Measurements from ENCODE around the gene PTCH1.

The PTCH1 gene

DNA sequence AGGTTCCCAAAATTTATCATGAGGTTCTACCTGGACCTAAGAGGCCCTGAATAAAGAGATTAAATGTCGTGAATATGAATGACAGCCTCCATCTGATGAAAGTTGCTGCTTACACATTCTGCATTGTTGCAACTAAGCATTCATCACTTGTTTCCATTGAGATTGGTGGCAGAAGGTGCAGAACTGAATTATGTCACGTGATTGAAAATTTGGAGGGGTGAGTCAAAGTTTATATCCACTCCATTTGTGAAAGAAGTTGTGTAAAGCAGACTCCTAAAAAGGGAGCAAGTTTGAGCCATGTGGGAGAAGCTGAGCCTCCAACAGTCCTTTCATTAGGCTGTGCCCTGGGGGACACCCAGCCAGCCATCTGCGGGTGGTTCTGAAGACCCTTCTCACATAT is 4.9 kb upstream of the PTCH1 start:
- Histone ChIP-seq H3K9me3 (ENCODE audit: insufficient read depth, low read length, severe bottlenecking) (no peaks in the 10 kb centered on the region), H3K27me3 (ENCODE audit: insufficient read depth, low read length, poor library complexity) (no peaks in the 10 kb centered on the region), H4K20me1 (ENCODE audit: insufficient read depth, low read length) (no peaks in the 10 kb centered on the region), H3K36me3 (ENCODE audit: insufficient read depth, low read length) (no peaks in the 10 kb centered on the region), H3K9ac (ENCODE audit: low read depth, low read length) (no peak overlapping the region), H3K4me1 (ENCODE audit: insufficient read depth, low read length) (no peaks in the 10 kb centered on the region), H3K4me3 (ENCODE audit: low read depth in 1 of 2, low read length in 2 of 2) (no peak overlapping the region), H3K27ac (ENCODE audit: low read length) (no peak overlapping the region), H3K79me2 (ENCODE audit: insufficient read depth, low read length) (no peaks in the 10 kb centered on the region), H3K4me2 (ENCODE audit: insufficient read depth, low read length) (no peak overlapping the region), H2AFZ (ENCODE audit: low read depth, low read length) (no peak overlapping the region)
- DNase-seq = no peak
- no peak for TF ChIP-seq EZH2 (IDR thresholded peaks at IDR 0.05; ENCODE audit: borderline replicate concordance, low read depth, low read length, severe bottlenecking)
- TF ChIP-seq CTCF (IDR thresholded peaks at IDR 0.05; ENCODE audit: borderline replicate concordance, extremely low read depth, low read length, poor library complexity, severe bottlenecking) = no peak
- ATAC-seq (ENCODE audit: insufficient read depth, low read depth) = no peak

GRCh38 chr9:95517559-95518425 is 1.0 kb upstream of the PTCH1 start:
- no peak for TF ChIP-seq CTCF (IDR thresholded peaks at IDR 0.05; ENCODE audit: borderline replicate concordance, extremely low read depth, low read length, poor library complexity, severe bottlenecking)
- no peak for TF ChIP-seq EZH2 (IDR thresholded peaks at IDR 0.05; ENCODE audit: borderline replicate concordance, low read depth, low read length, severe bottlenecking)
- H2AFZ ChIP-seq (ENCODE audit: low read depth, low read length) = no peak overlapping the region
- H3K27me3 ChIP-seq (ENCODE audit: insufficient read depth, low read length, poor library complexity) = peaks cover 3% of the 10 kb centered on the region
- H3K27ac ChIP-seq (ENCODE audit: low read length) = no peak overlapping the region
- H3K79me2 ChIP-seq (ENCODE audit: insufficient read depth, low read length) = no peaks in the 10 kb centered on the region
- no peak overlapping the region for H3K4me3 ChIP-seq (ENCODE audit: low read depth in 1 of 2, low read length in 2 of 2)
- H3K36me3 ChIP-seq (ENCODE audit: insufficient read depth, low read length) = no peaks in the 10 kb centered on the region
- H3K9ac ChIP-seq (ENCODE audit: low read depth, low read length) = no peak overlapping the region
- H4K20me1 ChIP-seq (ENCODE audit: insufficient read depth, low read length) = no peaks in the 10 kb centered on the region
- no peaks in the 10 kb centered on the region for H3K9me3 ChIP-seq (ENCODE audit: insufficient read depth, low read length, severe bottlenecking)
- no peaks in the 10 kb centered on the region for H3K4me1 ChIP-seq (ENCODE audit: insufficient read depth, low read length)
- ATAC-seq (ENCODE audit: insufficient read depth, low read depth) (no peak), DNase-seq (no peak)
- H3K4me2 ChIP-seq (ENCODE audit: insufficient read depth, low read length) = no peak overlapping the region

- Histone ChIP-seq H3K9ac (ENCODE audit: low read depth, low read length) (no peak overlapping the region), H3K36me3 (ENCODE audit: insufficient read depth, low read length) (no peaks in the 10 kb centered on the region), H3K4me2 (ENCODE audit: insufficient read depth, low read length) (no peak overlapping the region), H3K9me3 (ENCODE audit: insufficient read depth, low read length, severe bottlenecking) (no peaks in the 10 kb centered on the region), H3K79me2 (ENCODE audit: insufficient read depth, low read length) (no peaks in the 10 kb centered on the region), H3K27ac (ENCODE audit: low read length) (no peak overlapping the region), H3K27me3 (ENCODE audit: insufficient read depth, low read length, poor library complexity) (peaks cover 7% of the 10 kb centered on the region), H3K4me3 (ENCODE audit: low read depth in 1 of 2, low read length in 2 of 2) (no peak overlapping the region), H2AFZ (ENCODE audit: low read depth, low read length) (no peak overlapping the region), H3K4me1 (ENCODE audit: insufficient read depth, low read length) (peaks cover 3% of the 10 kb centered on the region), H4K20me1 (ENCODE audit: insufficient read depth, low read length) (no peaks in the 10 kb centered on the region)
- DNase-seq (no peak), ATAC-seq (ENCODE audit: insufficient read depth, low read depth) (no peak)
- TF ChIP-seq CTCF (IDR thresholded peaks at IDR 0.05; ENCODE audit: borderline replicate concordance, extremely low read depth, low read length, poor library complexity, severe bottlenecking) = no peak
- no peak for TF ChIP-seq EZH2 (IDR thresholded peaks at IDR 0.05; ENCODE audit: borderline replicate concordance, low read depth, low read length, severe bottlenecking)
Measured at GRCh38 chr9:95516221-95516733, 494 bp downstream of the PTCH1 start.
